ENCODE results near the gene TRIM10.
A peak's percentile ranks its signal among the peaks of the same experiment; 100 is the strongest.

TRIM10 gene, protein sequence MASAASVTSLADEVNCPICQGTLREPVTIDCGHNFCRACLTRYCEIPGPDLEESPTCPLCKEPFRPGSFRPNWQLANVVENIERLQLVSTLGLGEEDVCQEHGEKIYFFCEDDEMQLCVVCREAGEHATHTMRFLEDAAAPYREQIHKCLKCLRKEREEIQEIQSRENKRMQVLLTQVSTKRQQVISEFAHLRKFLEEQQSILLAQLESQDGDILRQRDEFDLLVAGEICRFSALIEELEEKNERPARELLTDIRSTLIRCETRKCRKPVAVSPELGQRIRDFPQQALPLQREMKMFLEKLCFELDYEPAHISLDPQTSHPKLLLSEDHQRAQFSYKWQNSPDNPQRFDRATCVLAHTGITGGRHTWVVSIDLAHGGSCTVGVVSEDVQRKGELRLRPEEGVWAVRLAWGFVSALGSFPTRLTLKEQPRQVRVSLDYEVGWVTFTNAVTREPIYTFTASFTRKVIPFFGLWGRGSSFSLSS

DNA sequence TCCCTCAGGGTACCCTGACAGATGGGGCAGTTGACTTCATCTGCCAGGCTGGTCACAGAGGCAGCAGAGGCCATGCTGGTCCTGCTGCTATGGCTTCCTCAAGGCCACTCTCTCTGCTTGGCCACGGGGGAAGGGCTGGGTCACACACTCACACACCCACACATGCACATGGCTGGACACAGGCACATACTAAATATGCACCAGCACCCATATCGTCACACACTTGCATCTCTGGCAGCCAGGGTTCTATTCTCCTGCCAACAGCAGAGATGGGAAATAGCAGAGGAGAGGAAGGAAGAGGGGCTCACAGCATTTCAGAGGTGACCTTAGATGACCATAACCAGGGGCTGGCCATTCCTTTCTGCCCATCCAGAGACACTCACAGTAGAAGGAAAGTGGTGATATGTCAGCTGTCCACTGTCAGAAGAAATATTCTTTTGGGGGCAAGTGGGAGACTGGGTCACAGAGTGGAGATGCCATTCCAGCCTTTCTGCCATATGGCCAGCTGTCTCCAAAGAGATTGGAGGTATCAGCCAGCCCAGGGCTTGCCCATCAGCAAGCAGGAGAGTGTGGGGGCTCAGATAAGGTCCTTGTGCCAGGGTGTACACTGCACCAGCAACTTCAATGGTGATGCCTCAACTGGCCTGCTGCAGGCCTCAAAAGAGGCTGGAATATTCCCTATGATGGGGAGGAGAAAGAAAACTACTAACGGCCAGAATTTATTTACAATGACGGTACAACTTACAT is at the start of gene TRIM10:
TRIM10 (minus strand) TSS at position 427 of the 747 bp plus-strand sequence; CDS start at position 74, 353 bp downstream.
- DNase-seq, result no peak

DNA sequence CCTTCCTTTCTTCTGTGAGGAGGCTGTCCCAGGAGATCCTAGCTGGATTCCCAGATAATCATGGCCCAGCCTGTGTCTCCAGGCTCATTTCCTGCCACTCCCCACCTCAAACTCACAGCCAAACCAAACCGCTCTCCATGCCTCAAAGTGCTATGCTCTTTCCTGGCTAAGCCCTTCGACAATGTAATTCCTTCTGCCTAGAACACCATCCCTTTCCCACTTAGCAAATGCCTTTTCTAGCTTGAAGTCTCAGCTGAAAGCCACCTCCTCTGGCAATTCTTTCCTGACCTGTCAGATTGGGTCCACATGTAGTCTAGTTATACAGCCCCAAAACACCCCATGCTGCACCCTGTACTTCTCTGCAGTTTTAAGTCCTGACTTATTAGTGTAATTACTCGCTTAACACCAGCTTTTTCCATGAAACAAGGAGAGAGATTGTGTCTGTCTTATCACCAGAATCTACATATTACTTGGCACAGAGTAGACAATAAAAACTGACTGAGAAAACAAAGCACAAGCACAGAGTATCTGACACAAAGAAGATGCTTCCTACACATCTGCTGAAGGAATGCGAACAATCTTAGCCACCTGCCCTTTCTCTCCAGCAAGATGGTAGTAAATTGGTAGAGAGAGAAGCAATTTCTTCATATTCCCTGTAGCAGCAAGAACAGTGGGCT is 46.7 kb upstream of the TRIM10 start:
- DNase-seq, result peak; percentile 29

DNA sequence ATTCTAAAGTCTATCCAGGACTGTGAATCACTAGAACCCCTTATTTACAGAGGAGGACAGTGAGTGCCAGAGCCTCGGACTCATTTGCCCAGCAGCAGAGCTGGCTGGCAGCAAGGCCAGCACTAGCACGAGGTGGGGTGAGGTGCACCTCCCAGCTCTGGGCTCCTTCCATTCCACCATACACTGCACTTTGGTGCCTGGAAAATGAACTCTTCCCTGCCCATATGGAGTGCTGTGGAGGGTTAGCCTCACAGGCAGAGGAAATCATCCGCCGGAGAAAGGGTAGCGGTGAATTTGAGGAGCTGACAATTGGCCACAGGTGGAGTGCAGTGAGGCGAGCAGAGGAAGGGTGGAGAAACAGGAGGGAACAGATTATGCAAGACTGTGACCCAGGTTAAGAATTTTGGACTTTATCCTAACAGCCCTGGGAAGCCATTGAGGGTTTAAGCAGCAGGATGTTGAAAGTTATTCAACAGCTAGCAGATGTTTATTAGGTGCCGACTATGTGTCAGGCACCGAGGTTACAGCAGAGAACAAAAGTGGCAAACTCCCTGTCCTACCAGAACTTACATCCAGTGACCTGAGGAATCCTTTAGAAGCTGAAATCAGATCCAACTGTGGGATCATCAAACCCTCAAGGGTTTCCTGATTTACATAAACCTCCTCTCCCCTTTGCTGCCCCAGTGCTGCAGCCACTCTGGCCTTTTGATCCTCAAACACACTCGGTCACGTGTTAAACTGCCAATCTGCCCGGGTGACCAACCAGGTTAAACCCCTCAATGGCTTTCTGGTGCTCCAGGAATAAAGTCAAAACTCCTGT is 46.0 kb upstream of the TRIM10 start:
- peak; percentile 19 for DNase-seq

DNA sequence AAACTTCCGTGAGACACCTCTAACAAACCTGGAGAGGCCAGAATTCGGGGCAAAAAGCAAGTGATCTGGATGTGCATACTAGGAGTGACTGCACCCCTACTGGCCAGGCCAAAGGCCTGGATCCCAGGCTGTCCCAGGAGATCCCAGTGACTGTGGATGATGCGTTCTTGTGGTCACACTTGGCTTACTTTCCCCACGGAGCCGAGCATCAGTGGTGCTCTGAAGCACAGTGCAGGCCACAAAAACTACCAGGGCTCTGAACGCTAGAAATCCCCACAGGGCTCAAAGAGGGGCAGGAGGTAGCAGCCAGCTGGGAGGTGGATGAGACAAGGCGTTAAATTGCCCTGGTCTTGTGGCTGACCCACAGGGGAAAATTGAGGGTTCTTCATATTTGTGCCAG is 45.1 kb upstream of the TRIM10 start:
- DNase-seq, result no peak

DNA sequence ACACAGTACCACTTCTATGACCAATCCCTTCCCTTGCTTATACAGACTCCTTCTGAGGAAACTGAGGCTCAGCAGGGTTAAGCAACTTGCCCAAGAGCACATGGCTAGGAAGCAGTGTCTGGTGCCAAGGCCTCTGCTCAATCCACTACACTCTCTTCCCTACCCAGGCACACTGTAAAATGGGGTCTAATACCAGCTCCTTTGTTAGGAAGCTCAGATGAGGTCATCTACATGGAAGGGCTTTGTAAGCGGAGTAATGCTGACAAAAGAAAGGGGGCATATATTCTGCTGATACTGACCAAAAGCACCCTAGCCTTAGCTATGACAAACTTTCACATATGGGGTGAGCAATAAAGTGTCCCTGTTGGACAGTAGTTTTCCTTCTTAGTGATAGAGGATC is 43.1 kb upstream of the TRIM10 start:
- DNase-seq, result no peak

DNA sequence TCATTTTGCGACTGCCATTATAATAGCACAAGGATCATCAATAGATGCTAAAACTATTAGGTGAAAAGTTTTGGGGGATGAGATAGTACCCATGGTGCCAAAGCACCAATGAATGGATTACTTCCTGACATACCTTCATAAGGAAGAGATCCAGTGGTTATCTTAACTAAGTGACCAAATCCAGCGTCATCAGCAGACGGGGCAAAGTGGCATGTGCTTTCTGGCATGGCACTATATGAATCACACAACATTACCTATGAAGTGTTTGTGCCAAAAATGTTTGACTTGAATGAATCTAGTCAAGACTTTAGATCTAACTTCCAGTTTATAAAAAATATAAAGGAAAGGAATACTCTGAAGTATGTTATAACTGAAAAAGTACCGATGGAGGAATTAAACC is 41.4 kb upstream of the TRIM10 start:
- DNase-seq, result no peak

DNA sequence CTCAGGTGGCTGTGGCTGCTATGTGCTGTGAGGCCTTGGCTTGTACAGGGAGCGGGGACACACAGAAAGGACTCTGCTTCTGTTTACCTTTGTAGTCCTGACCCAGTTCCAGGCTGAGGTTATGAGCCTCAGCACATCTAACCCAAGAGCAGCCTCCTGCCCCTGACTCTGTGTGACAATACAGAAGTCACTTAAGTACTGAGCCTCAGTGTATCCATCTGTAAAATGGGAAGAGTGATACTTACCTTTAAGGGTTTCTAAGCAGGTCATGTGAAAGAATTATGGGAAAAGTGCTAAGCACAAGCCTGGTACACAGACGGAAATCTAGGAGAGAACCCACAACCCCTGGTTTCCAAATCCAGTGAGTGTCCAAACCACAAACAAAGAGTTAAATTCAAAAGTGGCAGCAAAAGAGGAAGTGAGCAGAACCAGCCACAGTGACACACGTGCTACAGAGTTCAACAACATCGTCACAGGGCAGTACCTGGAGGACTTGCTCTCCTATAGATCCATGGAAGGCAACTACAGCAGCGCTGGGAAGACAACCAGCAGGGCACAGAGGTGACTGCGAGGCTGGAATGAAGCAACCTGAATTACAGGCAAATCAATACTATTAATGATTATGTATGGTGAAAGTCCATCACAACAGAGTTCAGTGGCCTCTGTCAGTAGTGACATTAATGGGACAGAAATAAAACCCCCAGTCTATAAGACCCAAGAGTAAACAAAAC is 39.7 kb upstream of the TRIM10 start:
- no peak for DNase-seq

DNA sequence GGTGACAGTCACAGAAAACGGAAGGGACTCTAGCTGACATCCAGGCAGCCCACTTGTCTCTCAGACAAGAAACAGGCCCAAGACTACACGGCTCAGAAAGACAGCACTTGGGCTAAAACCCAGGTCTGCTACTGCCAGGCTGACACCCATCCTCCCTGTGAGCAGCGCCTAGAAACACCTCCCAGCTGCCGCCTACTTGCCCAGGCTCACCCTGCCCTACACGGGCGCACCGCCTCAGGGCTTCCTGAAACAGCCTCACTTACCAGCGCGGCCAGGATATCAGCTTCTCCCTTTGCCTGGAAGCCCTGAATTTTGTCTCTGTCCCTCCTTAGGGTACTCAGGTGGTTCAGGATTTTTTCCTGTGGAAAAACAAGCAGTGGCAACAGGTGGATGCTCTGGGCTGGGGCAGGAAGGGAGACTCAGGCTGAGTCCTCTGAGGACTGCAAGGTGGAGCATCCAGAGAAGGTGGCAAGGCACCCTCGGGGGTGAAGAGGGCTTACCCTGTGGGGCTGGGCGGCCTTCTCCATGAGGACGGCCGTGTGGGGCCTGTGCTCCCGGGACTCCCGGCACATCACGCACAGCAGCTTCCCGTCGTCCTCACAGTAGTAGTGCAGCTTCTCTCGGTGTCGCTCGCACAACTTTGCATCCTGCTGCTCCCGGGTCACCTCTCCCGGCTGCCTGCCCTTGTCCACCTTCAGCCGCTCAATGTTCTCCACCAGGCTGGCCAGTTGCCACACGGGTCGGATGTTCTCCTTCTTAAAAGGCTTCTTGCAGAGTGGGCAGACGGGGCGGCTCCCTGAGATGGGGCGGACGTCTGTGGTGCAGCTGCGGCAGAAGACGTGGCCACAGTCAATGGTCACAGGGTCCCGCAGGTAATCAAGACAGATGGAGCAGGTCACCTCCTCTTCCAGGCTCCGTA is 37.4 kb upstream of the TRIM10 start:
- DNase-seq, result no peak

DNA sequence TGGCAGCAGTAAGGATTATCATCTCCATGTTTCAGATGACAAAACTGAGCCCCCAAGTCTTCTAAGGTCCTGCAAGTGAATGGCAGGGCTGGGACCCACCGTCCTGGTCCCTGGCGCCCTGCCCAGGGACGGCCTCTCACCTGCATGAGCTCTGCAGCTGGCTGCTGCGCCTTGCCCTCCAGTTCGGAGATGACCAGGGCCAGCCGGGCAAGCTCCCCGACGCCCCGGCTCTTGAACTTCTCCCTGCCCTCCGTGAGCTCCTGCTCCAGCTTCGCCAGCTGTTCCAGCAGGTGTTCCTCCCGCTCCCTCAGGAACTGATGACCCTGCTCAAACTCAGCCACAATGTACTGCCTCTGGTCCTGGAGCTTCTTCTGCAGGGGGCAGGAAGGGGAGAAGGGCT is 35.4 kb upstream of the TRIM10 start:
- DNase-seq, result no peak

DNA sequence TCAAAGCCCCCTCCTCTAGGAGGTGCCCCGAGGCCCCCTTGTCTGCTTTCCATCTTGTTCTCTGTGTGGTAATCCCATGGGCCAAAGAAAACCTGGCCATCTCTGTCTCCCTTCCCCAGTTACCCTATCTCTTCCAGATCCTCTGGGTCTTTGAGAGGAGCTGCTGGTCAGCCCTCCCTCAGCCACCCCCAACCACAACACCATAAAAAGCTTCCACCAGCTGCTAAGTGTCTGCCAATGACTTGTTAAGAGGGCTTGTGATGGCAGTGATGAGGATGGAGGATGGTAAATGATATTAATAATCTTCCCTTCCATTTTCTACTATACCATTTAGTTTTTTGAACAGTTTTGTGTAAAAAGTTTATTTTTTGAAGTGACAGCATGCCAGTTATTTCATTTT is 34.9 kb upstream of the TRIM10 start:
- no peak for DNase-seq

DNA sequence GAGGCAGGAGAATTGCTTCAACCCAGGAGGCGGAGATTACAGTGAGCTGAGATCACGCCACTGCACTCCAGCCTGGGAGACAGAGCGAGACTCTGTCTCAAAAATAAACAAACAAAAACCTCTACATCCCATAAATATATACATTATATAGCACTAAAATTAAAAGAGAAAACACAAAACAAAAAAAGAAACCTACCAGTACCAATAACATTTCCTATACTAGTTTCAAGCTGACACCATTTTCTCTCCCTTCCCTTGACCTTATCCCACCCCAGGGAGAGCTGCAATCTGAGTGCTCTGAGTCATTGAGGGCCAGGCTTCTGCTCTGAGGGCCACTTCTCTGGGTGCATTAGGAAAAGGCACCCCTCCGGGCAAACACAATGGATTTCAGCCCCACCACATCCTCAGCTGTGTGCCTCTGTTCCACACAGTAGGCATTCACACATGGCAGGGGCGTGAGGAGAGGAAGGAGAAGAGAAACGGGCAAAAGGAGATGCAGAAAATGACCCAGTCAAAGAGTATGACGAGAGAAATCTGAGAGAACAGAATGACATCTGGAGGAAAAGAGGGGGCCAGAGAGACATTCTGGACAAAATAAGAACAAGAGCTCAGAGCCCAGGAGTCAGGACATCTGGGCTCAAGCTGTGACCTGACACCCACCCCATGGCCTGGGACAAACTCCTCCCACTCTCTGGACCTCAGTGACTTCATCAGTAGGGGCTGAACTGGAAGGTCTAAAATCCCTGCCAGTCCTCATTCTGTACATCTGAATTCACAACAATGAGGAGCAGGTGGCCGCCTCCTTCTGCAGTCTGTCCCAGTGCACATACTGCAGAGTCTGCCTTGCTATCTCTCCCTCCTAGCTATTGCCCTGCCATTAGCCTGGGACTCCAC is 34.0 kb upstream of the TRIM10 start:
- DNase-seq, result no peak

DNA sequence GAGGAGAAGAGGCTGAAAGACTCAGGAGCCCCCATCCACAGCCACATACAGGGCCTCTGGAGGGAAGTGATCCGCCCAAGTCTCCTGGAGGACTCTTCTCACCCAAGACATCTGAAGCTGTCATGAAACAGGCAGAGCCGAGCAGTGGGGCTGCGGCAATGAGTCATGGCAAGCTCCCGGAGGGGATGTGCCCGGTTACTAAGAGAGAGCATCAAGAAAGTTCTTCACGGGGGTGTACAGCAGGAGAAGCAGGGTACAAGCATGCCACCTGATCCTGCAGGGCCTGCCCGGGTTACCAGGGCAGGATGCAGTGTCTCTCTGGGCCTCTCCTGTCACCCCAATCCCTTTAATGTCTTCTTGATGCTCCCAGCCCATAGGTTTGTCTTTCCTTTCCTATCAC is 31.1 kb upstream of the TRIM10 start:
- DNase-seq, result no peak

DNA sequence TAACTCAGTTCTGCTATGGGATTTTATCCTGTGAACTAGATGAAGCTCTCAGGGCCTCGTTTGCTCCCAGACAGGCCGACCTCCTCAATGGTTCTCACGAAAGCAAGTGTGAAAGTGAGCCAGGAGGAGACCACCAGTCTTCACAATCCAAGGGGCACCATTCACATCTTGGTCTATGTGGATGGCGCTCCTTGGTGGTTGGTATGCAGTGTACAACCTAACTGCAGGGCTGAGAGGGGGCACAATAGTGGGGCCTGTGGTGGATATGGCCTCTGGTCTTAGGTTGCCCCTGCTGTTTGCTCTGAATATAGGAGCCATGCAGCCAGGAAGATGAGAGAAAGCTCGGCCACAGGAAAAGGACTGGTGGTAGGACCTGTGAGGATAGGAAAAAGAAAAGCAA is 27.5 kb upstream of the TRIM10 start:
- DNase-seq, result no peak

DNA sequence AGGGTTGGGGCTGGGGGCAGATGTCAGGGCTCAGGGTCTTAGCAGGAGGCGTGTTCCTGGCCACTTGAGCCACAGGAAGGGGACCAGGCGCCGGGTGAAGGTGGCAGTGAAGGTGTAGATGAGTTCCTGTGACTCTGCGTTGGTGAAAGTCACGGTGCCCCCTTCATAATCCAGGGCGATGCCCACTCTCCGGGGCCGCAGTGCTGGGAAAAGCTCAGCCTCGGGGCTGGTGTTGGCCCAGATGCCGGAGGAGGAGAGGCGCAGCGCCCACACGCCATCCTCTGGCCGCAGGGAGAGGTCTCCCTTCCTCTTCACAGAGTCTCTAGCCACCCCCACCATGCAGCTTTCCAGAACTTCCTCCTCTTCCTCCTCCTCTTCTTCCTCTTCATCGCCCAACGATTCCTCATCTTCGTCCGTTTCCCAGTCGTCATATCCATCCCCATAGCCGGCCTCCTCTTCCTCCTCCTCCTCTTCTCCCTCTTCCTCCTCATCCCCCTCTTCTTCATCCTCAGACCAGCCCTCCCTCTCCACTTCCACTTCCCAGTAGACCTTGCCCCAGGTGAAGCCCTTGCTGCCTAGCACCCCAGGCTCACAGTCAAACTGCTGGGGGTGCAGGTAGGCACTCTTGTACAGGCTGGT is 25.0 kb upstream of the TRIM10 start:
- no peak for DNase-seq

DNA sequence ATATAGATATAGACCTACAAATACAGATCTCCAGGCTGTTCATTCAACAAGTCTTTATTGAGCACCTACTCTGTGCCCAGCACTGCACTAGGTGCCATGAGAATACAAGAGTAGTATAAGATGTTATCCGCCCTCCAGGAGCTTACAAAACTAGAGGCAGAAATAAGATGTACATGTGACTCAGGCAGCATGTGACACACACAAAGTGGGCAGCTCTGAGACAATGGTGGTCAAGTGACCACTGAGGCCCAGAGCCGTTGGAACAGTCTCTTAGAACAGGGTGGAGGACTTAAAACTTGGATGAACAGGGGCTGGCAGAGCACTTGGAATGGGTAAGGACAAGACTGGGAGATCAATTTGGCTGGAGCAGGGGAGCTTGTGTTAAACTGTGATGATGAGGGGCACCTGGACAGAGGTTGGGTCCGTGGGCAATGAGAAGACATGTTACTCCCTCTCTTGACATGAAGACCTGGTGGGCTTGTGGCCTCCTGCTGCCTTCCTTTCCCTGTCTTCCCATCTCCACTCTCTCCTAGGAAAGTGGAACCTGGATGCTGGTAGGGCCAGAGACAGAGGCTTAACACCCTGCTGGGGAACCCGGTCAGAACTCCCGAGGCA is 23.5 kb upstream of the TRIM10 start:
- DNase-seq, result no peak

DNA sequence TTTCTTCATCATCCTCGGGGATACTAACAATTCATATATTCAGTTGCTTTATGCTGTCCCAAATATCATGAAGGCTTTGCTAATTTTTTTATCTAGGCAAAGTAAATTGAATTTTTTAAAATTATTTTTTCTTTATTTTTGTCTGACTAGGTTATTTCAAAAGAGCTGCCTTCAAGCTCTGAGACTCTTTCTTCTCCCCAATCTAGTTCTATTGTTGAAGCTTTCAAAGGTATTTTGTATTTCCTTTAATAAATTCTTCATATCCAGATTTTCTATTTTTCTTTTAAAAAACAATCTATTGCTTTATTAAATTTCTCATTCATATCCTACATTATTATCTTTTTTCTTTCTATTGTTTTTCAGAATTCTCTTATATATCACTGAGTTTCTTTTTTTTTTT is 19.1 kb upstream of the TRIM10 start:
- no peak for DNase-seq

DNA sequence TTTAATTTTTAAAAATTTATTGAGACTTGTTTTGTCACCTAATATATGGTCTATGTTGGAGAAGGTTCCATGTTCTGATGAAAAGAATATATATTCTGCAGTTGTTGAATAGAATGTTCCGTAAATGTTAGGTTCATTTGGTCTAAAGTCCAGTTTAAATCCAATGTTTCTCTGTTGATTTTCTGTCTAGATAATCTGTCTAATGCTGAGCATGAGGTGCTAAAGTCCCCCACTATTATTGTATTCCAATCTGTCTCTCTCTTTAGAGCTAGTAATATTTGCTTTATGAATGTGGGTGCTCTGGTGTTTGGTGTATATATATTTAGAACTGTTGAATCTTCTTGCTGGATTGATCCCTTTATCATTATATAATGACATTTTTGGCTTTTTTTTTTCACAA is 17.8 kb upstream of the TRIM10 start:
- no peak for DNase-seq

DNA sequence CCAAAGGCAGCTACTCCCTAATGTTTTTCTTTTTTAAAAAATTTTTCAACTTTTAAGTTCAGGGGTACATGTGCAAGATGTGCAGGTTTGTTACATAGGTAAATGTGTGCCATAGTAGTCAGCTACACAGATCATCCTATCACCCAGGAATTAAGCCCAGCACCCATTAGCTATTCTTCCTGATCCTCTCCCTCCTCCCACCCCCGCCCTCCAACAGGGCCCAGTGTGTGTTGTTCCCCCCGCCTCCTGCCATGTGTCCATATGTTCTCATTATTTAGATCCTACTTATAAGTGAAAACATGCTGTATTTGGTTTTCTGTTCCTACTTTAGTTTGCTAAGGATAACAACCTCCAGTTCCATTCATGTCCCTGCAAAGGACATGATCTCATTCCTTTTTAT is 14.8 kb upstream of the TRIM10 start:
- DNase-seq, result no peak

DNA sequence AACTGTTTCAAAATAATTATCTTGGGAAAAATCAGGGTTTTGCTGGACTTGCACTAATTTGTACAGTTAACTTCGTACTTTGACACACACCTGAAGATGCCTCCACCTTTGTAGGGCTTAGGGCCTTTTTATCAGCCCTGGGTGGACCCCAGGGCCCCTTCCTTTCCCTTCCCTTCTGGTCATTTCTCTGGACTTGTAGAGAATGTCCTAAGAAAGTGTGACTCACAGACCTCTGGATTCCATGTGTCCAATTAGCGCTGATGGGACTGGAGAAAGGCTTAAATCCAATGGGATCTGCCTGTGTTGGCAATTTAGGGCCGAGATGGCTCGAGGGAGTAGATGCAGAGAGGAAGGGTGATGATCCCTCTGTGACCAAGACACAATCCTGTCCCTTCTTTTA is 11.7 kb upstream of the TRIM10 start:
- no peak for DNase-seq

All from fibroblast of skin of right quadriceps (primary cell).